Activated CD4-positive, alpha-beta T cell treated with anti-CD3 and anti-CD28 coated beads, Interleukin-2, amount 50 U/mL, for 1 hour (primary cell): ENCODE data around the gene ATR.
A peak's percentile ranks its signal among the peaks of the same experiment; 100 is the strongest.
"Not testable (repeated sequence)": the region's sequence is repeated elsewhere in the genome, so short reads cannot be mapped to it uniquely, and the experiment has no call there.

Source experiments
- DNase-seq: peaks from one replicate; pipeline ENCODE4 v3.0.0-alpha.2; 2020

The ATR gene

DNA sequence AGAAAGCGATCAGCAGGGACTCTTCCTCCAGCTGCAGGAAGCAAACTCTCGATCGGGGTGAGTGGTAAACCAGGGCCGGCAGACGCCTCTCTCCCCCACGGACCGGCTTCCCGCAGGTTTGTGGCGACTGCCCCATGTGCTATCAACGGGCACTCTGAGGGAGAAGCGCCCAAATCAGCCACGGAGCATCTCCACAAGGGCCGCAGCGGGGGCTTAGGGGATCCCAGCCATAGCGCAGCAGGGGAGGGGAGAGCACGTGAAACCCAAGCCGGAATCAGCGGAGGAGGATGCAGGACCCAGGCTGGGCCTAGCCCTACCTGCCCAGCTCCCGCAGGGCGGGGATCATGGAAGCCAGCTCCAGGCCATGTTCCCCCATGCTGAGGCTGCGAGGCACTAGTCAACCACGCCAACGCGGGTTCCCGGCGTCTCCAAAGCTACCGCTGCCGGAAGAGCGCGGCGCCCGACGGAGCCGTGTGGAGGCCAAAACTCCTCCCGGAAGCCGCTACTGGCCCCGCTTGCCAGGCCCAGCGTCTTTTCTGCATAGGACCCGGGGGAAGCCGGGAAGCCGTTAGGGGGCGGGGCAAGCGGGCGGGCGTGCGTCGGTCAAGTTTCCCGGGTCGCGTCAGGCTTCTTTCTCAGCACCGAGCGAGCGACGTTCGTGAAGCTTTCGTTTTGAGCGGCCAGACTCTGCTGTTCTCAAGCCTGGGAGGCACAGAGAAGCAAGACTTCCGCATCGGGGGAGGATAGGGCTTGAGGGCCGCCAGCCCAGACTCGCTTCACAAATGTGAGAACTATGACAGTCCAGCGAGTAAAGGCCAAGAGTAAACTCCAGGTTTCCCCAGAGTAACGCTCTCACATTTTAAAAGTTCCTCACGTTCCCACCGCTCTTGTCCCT is at the start of gene ATR:
Gene ATR (minus strand): TSS at position 405 of the 895 bp plus-strand sequence. CDS start 29 bp downstream, at position 376.
- DNase-seq = peak; percentile 95

DNA sequence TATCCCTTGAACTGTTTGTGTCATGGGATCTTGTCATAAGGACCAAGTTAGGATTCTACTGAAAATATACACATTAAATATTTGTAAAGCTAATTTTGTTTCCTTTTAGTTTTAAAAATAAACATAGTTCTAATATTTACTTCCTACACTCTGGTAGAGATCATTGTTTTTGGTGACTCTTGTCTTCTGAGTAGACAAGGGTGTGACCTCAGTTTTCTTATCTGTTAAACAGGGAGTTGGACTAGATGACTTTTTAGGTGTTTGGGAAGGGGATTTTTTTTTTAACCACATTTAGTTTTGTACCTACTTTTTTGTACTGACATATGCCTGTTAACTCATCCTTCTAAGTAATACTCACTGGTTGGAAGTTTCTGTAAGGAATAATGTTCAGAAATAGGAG is 48.4 kb upstream of the ATR start:
- DNase-seq = no peak

DNA sequence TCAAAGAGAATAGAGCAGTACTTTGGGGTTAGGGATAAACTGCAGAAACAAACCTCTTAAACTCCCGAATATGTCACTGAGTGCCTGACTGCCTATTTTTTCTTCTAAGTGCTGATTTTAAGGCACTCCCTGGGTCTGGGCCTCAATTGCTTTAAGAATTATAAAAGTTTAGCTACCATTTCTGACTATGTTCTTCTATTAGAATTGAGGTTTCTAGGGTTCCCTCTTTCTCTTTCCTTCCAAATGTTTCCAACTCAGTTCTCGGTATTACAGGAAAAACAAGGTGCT is 46.6 kb upstream of the ATR start:
- no peak for DNase-seq

DNA sequence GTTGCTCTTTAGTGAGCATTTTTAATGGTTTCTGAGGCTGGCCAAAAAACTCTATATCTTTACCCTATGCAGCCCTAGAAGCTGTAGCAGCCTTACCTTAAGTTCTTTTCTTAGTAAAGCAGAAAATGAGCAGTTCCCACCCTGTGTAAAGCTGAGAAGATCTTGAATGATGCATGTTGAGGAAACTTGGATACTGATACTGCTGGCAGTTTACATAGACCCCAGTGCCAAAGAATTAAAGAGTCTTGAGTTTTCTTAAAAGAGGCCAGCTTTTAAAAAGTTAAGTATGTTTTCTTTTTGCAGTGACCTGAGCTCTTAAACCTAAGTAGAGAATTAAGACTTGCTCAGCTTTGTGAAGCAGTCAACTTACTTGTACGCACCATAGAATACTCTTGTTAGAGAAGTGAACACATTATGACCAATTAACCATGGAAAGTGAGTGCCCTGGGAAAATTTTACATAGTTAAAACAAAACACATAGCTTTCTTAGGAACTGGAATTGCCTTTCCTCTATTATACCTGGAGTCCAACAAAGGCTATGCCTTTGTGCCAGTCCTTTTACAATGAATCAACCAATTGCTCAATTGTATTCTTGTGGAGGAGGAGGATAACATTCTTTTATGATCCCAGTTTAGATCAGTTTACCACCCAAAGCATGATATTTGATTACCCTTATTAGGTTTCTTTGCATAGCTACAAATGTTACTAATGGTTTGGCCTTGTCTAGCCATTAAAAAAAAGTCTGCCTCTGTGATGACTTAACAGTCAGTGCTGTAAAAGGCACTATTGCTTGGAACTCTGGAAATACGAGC is 46.0 kb upstream of the ATR start:
- DNase-seq = no peak

DNA sequence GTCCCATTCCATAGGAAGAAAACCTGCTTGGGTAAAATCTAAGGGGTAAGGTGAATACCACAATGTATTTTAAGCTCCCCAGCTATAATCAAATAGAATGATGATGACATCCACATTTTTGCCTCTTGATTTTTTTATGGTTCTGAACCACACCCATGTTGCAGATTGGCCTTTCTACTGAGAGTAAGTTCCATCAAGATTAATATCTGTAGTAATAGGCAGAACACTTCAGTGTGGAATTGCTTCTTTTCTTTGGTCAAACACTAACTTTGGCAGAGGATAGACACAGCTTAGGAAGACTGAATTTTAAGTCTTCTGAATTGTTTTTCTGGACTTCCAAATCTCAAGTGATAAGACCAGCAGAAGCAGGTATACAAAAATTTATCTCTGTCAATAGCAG is 44.7 kb upstream of the ATR start:
- no peak for DNase-seq

DNA sequence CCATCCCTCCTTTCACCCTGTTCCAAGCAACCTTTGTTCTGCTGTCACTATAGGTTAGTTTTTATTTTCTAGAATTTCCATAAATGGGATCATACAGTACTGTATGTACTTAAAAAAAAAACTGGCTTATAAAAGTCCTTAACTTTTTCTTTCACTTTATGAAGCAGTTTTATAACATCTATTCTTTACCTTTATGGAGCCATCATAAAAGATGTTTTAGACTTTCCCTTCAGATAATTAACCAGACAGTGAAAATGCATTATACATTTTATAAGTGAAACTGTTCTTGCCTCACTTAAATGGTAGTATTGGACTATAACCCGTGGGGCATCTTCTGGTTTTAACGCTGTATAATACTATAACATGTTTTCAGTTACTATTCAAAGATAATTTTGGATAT is 43.9 kb upstream of the ATR start:
- DNase-seq = no peak

DNA sequence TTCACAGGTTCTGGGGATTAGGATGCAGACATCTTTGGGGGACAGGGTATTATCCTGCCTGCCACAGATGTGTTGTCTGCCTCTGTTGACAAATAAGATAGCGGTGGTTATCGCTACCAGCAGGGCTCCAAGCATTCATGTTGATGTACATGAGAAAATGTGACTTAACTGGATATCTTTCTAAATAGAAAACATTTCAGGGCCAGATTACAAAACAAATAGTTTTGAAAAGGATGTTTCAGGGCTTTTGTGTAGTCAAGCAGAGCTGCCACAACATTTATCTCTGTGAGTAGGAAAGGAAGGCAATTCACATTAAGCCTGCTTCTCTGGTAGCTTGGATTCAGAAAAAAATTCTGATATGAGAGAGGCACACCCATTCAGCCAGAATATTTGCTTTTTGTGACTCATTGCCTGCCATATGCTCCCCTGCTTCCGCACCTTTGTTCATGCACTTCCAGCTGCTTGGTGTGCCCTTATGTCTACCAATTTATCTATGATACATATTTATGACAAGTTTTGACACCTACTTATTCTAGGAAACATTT is 40.5 kb upstream of the ATR start:
- no peak for DNase-seq

DNA sequence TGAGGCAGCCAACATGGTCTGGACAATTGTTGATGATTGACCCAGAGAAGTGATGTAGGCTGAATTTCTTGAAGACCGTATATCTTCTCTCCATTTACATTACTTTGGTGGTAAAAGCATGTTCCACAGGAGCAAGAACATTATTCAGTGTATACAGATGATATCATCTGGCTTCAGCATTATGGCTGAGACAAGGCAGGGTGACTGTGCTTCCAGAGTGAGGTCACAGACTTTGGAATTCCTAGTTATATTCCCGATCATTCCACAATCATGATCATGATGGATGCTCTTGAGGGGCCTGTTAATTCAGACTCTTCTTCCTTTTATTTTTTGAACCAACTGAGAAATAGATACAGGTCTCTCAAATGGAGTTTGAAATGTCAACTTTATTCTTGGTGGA is 36.6 kb upstream of the ATR start:
- no peak for DNase-seq

DNA sequence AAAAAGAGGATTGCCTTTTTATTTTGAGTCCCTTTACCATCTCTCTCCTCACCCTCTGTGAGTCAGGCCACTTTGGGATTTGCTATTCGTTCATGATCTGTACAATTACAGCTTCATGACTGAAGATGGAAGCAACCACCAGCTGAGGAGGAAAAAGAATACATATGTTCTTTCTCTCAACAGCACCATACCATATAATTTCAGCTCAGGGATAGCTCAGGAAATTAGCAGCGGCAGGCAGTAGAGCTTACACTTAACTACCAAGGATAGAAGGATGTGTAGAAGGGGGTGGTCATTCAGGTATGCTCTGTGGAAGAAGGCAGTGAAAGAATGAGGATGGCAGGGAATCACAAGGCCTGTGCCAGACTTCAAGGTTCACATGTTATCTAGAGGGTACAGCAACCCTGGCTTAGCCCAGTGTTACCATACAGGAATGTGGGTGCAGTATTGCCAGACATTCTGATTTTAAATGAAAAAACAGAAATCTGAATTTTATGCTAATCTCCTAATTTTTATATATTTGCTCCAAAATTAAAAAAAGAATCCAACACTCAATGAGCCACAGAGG is 35.6 kb upstream of the ATR start:
- DNase-seq = no peak

DNA sequence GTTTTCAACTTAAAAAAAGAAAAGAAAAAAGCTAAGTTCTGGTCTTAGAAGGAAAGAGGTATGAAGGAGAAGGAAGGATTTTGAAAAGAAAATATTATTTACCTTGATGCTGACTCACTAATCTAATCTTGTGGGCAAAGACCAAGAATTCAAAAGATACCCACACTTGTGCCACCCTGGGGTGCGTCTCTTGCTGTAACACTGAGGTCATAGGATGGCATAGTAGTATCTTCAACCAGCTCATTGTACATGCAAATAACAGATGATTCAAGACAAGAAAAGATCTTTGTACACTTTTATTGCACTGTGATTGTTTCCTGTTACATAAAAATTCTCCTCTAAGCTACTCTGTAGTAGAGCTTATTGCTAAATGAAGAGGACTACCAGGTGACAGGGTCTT is 35.0 kb upstream of the ATR start:
- no peak for DNase-seq

DNA sequence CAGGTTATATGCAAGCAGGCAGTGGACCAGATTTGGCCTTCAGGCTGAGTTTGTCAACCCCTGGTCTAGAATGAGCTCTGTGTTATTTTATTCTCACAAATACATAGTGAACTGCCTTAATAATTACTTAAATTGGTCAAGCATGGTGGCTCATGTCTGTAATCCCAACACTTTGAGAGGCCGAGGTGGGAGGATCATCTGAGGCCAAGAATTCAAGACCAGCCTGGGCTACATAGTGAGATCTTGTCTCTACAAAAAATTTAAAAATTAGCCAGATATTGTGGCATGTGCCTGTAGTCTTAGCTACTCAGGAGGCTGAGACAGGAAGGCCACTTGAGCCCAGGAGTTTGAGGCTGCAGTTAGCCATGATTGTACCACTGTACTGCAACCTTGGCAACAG is 32.7 kb upstream of the ATR start:
- DNase-seq = no peak

DNA sequence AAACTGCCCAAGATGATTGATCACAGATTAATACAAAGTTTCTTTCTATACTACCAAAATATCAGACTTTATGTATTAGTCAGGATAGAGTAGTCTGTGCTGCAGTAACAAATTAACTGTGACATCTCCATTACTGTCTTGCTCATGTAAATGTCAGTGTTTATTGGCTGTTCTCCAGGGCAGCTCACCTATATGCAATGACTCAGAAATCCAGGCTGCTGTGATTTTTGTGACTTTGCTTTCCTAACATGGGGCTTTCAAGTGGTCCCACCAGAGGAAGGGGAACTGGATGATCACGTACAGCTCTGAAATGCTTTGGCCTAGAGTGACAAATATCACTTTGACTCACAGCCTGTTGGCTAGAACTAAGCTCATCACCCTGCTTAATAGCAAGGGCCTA is 30.6 kb upstream of the ATR start:
- DNase-seq = no peak

DNA sequence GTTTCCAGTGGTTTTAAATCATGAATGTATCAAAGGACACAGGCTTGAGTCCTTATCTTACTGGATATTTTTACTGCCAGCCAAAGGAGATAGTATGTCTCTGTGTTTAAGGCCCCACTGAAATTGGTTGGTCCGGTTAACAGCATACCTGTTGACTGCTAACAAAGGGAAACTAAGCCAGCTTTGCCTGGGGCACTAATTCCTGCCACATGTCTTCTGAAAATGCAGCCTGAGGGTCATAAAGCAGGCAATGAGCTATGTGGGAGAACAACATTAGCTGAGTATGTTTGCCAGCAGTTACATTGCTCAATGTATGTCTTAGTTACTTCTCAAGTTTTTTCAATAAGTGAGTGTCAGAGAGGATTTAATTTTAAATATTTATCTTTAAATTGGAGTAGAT is 30.1 kb upstream of the ATR start:
- DNase-seq = no peak

DNA sequence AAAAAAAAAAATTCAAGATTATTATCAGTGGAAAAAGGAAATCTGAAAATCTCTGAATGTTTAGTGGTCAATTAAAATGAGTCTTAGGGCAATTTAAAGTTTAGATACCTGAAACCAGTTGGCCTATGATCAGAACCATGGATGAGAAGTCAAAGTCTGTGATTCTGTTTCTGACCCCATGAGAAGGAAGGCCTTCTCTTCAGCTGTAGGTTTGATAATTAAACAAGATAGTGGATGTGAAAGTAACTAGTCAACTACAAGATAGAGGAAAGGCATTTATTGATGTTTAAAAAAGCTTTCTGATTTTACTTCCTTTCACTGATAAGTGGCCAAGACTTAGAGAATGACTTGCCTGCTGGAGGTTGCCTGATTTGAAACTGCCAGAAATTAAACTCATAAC is 26.4 kb upstream of the ATR start:
- no peak for DNase-seq

DNA sequence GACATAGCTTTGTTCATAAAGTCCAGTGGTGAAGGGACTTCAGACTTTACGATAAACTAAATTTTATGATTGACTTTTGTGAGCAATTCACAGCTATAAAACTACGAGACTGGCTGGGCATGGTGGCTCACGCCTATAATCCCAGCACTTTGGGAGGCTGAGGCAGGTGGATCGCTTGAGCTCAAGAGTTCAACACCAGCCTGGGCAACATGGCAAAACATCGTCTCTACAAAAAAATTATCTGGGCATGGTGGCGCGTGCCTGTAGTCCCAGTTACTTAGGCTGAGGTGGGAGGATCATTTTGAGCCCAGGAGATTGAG is 24.8 kb upstream of the ATR start:
- not testable (repeated sequence) for DNase-seq

DNA sequence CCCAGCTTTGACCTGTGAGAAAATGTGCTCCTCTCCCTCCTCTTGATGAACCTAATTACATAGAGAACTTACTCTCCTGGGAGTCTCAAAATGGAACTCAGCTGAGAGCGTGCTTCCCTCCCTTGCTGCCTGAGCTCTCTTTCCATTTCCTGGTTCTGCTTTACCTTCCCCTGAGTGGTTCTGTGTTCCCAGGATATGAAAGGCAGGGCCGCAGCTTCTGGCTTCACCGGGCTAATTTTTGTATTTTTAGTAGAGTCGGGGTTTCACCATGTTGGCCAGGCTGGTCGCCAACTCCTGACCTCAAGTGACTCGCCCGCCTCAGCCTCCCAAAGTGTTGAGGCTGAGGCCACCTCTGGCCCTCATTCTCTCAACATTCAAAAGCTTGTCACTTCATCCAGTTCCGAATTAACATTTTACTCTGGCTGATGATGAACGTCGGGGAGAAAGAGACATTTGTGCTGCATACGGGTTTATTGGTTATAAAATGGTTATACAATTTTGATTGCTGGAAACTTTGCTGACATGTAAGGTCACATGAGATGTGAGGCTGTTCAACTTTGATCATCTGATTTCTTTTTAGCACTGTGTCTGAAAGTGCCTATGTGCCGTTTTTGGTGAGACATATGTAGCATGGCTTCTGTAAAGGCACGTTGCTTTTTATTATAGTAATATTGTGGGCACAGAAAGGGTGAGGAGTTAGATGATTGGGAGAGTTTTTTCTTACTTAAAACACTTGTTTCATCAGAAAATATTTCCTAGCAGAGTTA is 24.3 kb upstream of the ATR start:
- no peak for DNase-seq

DNA sequence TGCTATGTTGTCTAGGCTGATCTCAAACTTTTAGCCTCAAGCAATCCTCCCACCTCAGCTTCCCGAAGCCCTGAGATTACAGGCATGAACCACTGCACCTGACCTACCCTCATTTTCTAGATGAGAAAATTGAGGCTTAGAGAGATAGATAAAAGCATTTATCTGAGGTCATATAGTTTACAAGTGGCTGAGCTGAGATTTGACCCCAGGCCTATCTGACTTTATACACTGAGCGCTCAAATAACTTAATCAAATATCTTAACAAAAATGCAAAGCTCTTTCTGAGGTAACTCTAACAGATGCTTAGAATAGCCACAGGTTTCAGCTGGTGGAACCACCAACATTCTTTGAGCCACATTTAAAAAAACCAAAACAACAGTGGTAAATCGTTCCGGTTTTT is 23.2 kb upstream of the ATR start:
- no peak for DNase-seq

DNA sequence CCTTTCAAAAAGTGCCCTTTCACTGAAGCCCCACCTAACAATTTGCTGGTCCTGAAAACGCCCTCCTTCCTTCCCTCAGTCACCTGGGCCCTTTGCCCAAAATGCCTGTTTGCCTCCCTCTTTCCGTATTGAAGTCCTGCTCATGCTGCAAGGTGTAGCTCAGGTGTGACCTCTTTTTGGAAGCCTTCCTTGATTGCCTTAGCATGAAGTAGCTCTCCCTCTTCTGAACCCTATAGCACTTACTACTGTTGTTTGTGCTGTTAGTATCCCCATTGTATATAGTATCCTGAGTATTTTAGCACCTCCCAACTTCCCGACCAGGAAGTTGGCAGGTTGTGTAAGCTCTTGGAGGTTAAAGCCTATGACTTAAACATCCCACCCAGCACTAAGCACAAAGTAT is 19.4 kb upstream of the ATR start:
- DNase-seq = no peak

DNA sequence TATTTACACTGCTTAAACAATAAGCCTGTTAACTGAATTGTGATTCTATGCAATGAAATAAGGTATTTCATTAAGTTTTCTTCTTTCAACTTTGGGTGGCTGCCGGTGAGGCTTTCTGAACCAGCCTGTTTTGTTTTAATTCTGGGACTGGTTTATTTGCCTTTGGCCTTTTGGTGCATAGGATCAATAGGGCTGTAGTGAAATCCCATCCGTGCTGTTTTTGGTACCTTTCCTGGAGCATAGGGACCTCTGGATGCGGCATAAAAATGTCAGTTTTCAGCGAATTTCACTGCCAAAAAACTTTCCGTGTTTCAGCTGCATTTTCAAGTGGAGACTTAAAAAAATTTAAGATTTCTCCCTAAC is 18.2 kb upstream of the ATR start:
- no peak for DNase-seq

DNA sequence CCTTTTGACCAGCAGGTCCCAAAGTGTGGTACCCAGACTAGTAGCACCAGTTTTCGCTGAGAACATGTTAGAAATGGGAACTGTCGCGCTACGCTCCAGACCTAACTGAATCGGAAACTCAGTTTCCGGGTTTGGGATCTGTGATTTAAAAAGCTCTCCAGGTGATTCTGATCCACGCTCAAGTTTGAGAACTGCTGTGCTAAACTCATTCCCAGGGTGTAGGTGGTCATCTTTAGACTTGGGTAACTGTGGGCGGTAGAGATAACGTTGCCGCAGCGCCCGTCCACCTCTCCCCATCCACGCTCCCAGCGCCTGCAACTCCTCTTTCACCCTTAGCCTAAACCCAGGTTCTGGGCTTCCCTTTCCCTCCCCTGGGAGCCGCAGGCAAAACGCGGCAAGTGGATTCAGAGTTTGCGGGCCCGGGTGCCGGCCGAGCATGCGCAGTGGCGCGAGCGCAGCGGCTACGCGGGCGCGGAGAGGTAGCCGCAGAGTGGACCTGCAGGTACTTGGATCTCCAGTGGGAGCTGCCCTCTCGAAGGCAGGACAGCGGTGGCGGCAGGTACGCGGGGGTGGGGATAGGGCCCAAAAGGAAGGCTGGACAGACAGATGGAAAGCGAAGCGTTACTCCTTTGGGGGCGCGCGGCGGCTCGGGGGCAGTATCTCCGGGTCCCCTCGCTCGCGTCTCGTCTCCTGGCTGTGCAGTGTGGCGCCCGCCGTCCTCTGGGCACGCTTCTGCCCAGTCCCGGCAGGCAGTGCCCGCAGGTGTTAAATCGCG is 17.6 kb upstream of the ATR start, which contains the start of gene PLS1:
Gene PLS1 (plus strand): TSS at position 443 of the 775 bp plus-strand sequence. CDS start 67,845 bp downstream, outside the sequence.
- DNase-seq = peak; percentile 80

DNA sequence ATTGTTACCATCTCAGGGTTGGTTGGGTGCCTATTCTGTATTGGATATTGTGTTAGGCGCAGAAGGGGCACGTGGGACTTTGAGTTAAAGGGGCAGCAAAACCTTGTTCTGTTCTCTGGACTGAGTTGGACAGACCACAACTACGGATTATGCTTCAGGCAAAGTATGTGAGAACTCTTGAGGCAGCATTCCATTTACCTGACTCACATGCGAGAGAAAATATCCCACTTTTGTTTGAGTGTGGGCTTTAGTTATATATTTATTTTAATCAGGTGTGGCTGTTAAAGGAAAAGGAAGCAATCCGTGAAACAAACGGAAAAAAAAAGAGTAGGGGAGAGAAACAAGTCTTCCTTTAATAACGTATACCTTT is 17.0 kb upstream of the ATR start:
- DNase-seq = no peak

DNA sequence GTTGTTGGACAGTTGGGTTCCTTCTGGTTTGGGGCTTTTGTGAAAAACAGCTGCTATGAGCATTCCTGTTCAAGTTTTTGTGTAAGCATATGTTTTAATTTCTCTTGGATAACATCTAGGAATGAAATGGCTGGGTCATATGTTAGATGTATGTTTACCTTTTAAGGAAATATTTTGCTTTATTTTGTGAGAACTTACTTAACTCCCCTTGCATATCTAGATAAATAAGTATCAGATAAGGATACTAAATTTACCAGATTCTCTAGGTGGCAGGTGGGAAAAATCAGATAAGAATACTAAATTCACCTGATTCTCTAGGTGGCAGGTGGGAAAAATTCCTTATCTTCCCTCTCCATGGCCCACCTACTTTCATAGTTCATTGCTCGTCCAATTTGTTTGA is 16.6 kb upstream of the ATR start:
- no peak for DNase-seq
